Right lobe of liver (tissue), 4 donors: ENCODE results near the gene KCNJ12.

Source experiments
- POLR2A ChIP-seq: fragments of 450-650 bp; IDR thresholded peaks from one replicate; pipeline ENCODE4 v1.6.1; 2017; ENCODE audit warnings: antibody characterized with exemption, mild to moderate bottlenecking
- TF ChIP-seq, protein P1 (sequence below), 4 donors: fragments of 200-600 bp in 3 of 4; fragments of 450-650 bp in 1 of 4; IDR thresholded peaks; one replicate each; pipeline versions ENCODE4 v1.5.1 to v1.8.0; 2016 to 2022; ENCODE audit warnings: antibody characterized with exemption in 4 of 4, mild to moderate bottlenecking in 2 of 4
- donor health status: DM: no; HTN: no; CAD: no.
- donor health status: DM: no; HTN: no; CAD: no.
- donor health status: DM: no; HTN: yes; CAD: no.

DNA sequence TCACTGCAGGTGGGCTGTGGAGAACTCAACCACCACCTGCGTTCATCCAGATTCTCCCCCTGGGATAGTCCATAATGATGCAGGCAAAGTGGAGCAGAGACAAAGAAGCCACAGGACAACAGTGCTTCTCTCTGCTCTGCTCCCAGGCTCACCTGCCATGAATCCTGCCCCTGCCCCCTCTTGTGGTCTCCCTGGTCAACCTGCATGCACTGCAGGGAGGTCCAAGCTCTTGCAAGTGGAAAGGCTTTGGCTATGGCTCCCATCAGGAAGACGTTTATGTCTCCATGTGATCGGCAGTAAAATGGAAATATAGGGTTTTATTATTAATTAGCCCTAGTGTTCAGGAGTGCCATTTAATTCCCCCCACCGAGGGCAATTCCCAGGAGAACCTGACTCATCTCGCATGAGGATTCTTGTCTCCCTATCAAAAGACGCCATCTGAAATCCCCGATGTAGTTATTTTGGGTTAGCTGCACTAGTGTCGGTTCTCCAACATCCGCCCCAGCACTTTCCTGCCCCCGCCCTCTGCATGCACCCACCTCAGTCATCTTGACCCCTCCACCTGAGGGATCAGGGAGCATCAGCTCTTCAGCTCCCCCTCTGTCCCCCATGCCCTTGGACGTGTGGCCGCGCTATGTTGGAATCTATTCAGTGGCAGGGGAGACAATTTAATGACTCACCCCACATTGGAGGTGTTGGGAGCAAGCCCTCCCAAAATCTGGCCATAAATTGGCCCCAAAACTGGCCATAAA is 91.8 kb downstream of the KCNJ12 start:
- TF ChIP-seq, protein P1, sequence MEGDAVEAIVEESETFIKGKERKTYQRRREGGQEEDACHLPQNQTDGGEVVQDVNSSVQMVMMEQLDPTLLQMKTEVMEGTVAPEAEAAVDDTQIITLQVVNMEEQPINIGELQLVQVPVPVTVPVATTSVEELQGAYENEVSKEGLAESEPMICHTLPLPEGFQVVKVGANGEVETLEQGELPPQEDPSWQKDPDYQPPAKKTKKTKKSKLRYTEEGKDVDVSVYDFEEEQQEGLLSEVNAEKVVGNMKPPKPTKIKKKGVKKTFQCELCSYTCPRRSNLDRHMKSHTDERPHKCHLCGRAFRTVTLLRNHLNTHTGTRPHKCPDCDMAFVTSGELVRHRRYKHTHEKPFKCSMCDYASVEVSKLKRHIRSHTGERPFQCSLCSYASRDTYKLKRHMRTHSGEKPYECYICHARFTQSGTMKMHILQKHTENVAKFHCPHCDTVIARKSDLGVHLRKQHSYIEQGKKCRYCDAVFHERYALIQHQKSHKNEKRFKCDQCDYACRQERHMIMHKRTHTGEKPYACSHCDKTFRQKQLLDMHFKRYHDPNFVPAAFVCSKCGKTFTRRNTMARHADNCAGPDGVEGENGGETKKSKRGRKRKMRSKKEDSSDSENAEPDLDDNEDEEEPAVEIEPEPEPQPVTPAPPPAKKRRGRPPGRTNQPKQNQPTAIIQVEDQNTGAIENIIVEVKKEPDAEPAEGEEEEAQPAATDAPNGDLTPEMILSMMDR (IDR thresholded peaks at IDR 0.05) = no peak
- TF ChIP-seq POLR2A = no peak
